Effector CD4-positive, alpha-beta T cell (primary cell): ENCODE data around the gene DHX16.
A peak's percentile ranks its signal among the peaks of the same experiment; 100 is the strongest.
"Not testable (repeated sequence)": the region's sequence is repeated elsewhere in the genome, so short reads cannot be mapped to it uniquely, and the experiment has no call there.

Experiments
- DNase-seq: peaks from one replicate; pipeline ENCODE4 v3.0.0-alpha.2; 2020
- total RNA-seq: gene quantifications from one replicate; lab custom pipeline; 2026; lab: John Stamatoyannopoulos, UW

Gene DHX16
- total RNA-seq, result 83.3 reads per million, percentile 79 among the genes with 10 or more reads in this experiment

- DNase-seq, result peak; percentile 92
Measured at GRCh38 chr6:30672445-30673253, at the start of gene DHX16. DHX16 (minus strand) TSS chr6:30673006; CDS start chr6:30672841, 165 bp downstream.

GRCh38 chr6:30722025-30722279 is 49.1 kb upstream of the DHX16 start:
- DNase-seq, result not testable (repeated sequence)

GRCh38 chr6:30721198-30722024 is 48.6 kb upstream of the DHX16 start:
- peak; percentile 92 for DNase-seq

- peak; percentile 35 for DNase-seq
Measured at GRCh38 chr6:30720738-30721197, 48.0 kb upstream of the DHX16 start.

- DNase-seq, result peak; percentile 94
Measured at GRCh38 chr6:30719791-30720737, 47.3 kb upstream of the DHX16 start, which contains the start of gene TUBB. TUBB (plus strand) TSS chr6:30720352; CDS start chr6:30720507, 155 bp downstream.

- DNase-seq, result no peak
Measured at GRCh38 chr6:30719356-30719755, 46.5 kb upstream of the DHX16 start.

- DNase-seq, result not testable (repeated sequence)
Measured at GRCh38 chr6:30717845-30718720, 45.3 kb upstream of the DHX16 start.

GRCh38 chr6:30717129-30717844 is 44.5 kb upstream of the DHX16 start, which contains the start of gene MDC1:
MDC1 (minus strand) TSS chr6:30717281; CDS start chr6:30715175, 2,106 bp downstream.
- peak; percentile 98 for DNase-seq

- DNase-seq, result no peak
Measured at GRCh38 chr6:30716879-30717128, 44.0 kb upstream of the DHX16 start.

- no peak for DNase-seq
Measured at GRCh38 chr6:30714263-30714662, 41.5 kb upstream of the DHX16 start.

- DNase-seq, result no peak
Measured at GRCh38 chr6:30712441-30712945, 39.7 kb upstream of the DHX16 start.

- no peak for DNase-seq
Measured at GRCh38 chr6:30711758-30712380, 39.1 kb upstream of the DHX16 start.

GRCh38 chr6:30709101-30709868 is 36.5 kb upstream of the DHX16 start:
- DNase-seq, result no peak

GRCh38 chr6:30707281-30707850 is 34.6 kb upstream of the DHX16 start:
- DNase-seq, result no peak

- DNase-seq, result no peak
Measured at GRCh38 chr6:30705620-30706019, 32.8 kb upstream of the DHX16 start.

- DNase-seq, result no peak
Measured at GRCh38 chr6:30703821-30704220, 31.0 kb upstream of the DHX16 start.

GRCh38 chr6:30703011-30703410 is 30.2 kb upstream of the DHX16 start:
- DNase-seq, result no peak

- no peak for DNase-seq
Measured at GRCh38 chr6:30700340-30700739, 27.5 kb upstream of the DHX16 start.

- no peak for DNase-seq
Measured at GRCh38 chr6:30696432-30696831, 23.6 kb upstream of the DHX16 start.
